ENCODE measurements around the gene PIGQ.
A peak's percentile ranks its signal among the peaks of the same experiment; 100 is the strongest.

PIGQ gene

GRCh38 chr16:572865-573650 is 3.3 kb downstream of the PIGQ start:
- no peak for DNase-seq

GRCh38 chr16:574021-574760 is 4.4 kb downstream of the PIGQ start:
- DNase-seq = no peak

- DNase-seq = no peak
Observed at GRCh38 chr16:575354-576196, 5.8 kb downstream of the PIGQ start.

- DNase-seq = no peak
Observed at GRCh38 chr16:576197-576822, 6.5 kb downstream of the PIGQ start.

GRCh38 chr16:576823-577201 is 7.0 kb downstream of the PIGQ start:
- DNase-seq = no peak

GRCh38 chr16:577796-578195 is 8.0 kb downstream of the PIGQ start:
- no peak for DNase-seq

GRCh38 chr16:578232-578869 is 8.6 kb downstream of the PIGQ start:
- no peak for DNase-seq

GRCh38 chr16:578870-579405 is 9.2 kb downstream of the PIGQ start:
- DNase-seq = peak; percentile 42 to 85

GRCh38 chr16:580141-580945 is 10.6 kb downstream of the PIGQ start:
- DNase-seq = no peak

- DNase-seq = no peak
Observed at GRCh38 chr16:580946-581498, 11.3 kb downstream of the PIGQ start.

- DNase-seq = no peak
Observed at GRCh38 chr16:582218-582613, 12.4 kb downstream of the PIGQ start.

GRCh38 chr16:582614-583331 is 13.0 kb downstream of the PIGQ start:
- DNase-seq = no peak

GRCh38 chr16:583470-583814 is 13.7 kb downstream of the PIGQ start:
- peak in 1 of 2 experiments; percentile 61 for DNase-seq

- peak; percentile 46 to 74 for DNase-seq
Observed at GRCh38 chr16:583815-584591, 14.2 kb downstream of the PIGQ start.

- DNase-seq = peak in 1 of 2 experiments; percentile 33
Observed at GRCh38 chr16:585351-585750, 15.6 kb downstream of the PIGQ start.

GRCh38 chr16:586047-586644 is 16.4 kb downstream of the PIGQ start:
- DNase-seq = no peak

- no peak for DNase-seq
Observed at GRCh38 chr16:586645-587590, 17.1 kb downstream of the PIGQ start.

GRCh38 chr16:588639-588888 is 18.8 kb downstream of the PIGQ start:
- peak; percentile 22 to 47 for DNase-seq

Data from NCI-H526 (cell line).